HCT116 (cell line): Measurements from ENCODE around the gene CREG2. TPM values are rescaled to one million over a fixed set of nuclear protein-coding genes. Genes with fewer than 3 reads are reported as not detected.

Experiments
- ATAC-seq: fragments of 200-7000 bp; cut with Tn5 transposase; 2 replicates; pipeline ENCODE4 v1.9.1; 2020; ENCODE audit warnings: mild to moderate bottlenecking, moderate library complexity
- BruUV-seq: library from RNA; stranded (reverse); fragments of 400-500 nt; replicated peaks from 2 replicates; lab custom pipeline; 2021; lab: Mats Ljungman, UMichigan
- CTCF ChIA-PET: fragments of 300-600 bp; sonication (Branson Sonifier 250); formaldehyde crosslinking; loops from one replicate; lab custom pipeline; 2021; ENCODE audit warnings: antibody characterized with exemption; lab: Charles Lee
- POLR2A ChIA-PET: fragments of 300-600, 350-600 bp; sonication (Branson Sonifier 250); formaldehyde crosslinking; loops from one replicate; lab custom pipeline; 2021; ENCODE audit warnings: antibody characterized with exemption; lab: Charles Lee
- RAD21 ChIA-PET, 2 experiments: fragments of 300-600 bp; sonication (Branson Sonifier 250); formaldehyde crosslinking; loops; one replicate each; lab custom pipeline; 2023; ENCODE audit warnings: low total read pairs in 2 of 2; ENCODE audit not compliant: uncharacterized antibody in 2 of 2, unreplicated experiment in 2 of 2, low non-redundant PET in 1 of 2; lab: Charles Lee
- DNase-seq: peaks from one replicate; pipeline ENCODE4 v3.0.0-alpha.2; 2010; ENCODE audit warnings: low read depth, low spot score
- H2AFZ ChIP-seq: fragments of 200-600 bp; shearing (Covaris generic), sonication (generic); 2 replicates; pipeline ENCODE4 v1.6.1; 2017; ENCODE audit warnings: low read depth, mixed run types, mixed read lengths, antibody characterized with exemption, low read length; ENCODE audit not compliant: poor library complexity, severe bottlenecking
- H3K27ac ChIP-seq: 2 replicates; pipeline ENCODE4 v1.5.1; 2012; ENCODE audit warnings: low read depth, low read length
- H3K27me3 ChIP-seq: fragments of 200-600 bp; sonication (generic); 2 replicates; pipeline ENCODE4 v1.6.1; 2016; ENCODE audit warnings: mixed run types, low read length, mixed read lengths; ENCODE audit not compliant: insufficient read depth
- H3K36me3 ChIP-seq, 2 experiments: fragments of 200-500 bp in 1 of 2; fragments of 200-600 bp in 1 of 2; sonication (Bioruptor generic) in 1 of 2; sonication (generic) in 1 of 2; 2 replicates each; pipeline versions ENCODE4 v1.5.1 to v1.6.1; 2014 to 2016; ENCODE audit warnings: low read length in 2 of 2, inconsistent platforms in 1 of 2, mixed read lengths in 1 of 2, mixed run types in 1 of 2; ENCODE audit not compliant: insufficient read depth in 2 of 2, control insufficient read depth in 1 of 2
- H3K4me1 ChIP-seq, 2 experiments: fragments of 200-600 bp in 1 of 2; sonication (generic) in 1 of 2; 2 replicates each; pipeline versions ENCODE4 v1.5.1 to v1.6.1; 2012 to 2017; ENCODE audit warnings: low read length in 2 of 2, inconsistent platforms in 1 of 2, mild to moderate bottlenecking in 1 of 2, mixed read lengths in 1 of 2, mixed run types in 1 of 2, moderate library complexity in 1 of 2; ENCODE audit not compliant: insufficient read depth in 2 of 2, control insufficient read depth in 1 of 2
- H3K4me2 ChIP-seq: fragments of 200-600 bp; sonication (generic); 2 replicates; pipeline ENCODE4 v1.6.1; 2017; ENCODE audit warnings: mixed run types, low read length, mixed read lengths
- H3K4me3 ChIP-seq, 2 experiments: fragments of 200-600 bp in 1 of 2; sonication (generic) in 1 of 2; replicated peaks in 1 of 2; 2 replicates each; pipeline ENCODE4 v1.5.1; 2011 to 2016; ENCODE audit warnings: low read length in 2 of 2, control low read depth in 1 of 2, low read depth in 1 of 2, mild to moderate bottlenecking in 1 of 2, mixed read lengths in 1 of 2, mixed run types in 1 of 2
- H3K79me2 ChIP-seq: fragments of 200-600 bp; sonication (generic); 2 replicates; pipeline ENCODE4 v1.6.1; 2017; ENCODE audit warnings: mild to moderate bottlenecking, mixed run types, low read length, moderate library complexity, mixed read lengths; ENCODE audit not compliant: insufficient read depth
- H3K9ac ChIP-seq: fragments of 200-600 bp; sonication (generic); 2 replicates; pipeline ENCODE4 v1.6.1; 2016; ENCODE audit warnings: low read length, mixed read lengths
- H3K9me2 ChIP-seq: fragments of 200-600 bp; sonication (generic), shearing (Covaris generic); 2 replicates; pipeline ENCODE4 v1.6.1; 2017; ENCODE audit warnings: mixed run types, mild to moderate bottlenecking, moderate library complexity; ENCODE audit not compliant: insufficient read depth
- H3K9me3 ChIP-seq, 2 experiments: fragments of 200-500 bp in 1 of 2; fragments of 200-600 bp in 1 of 2; sonication (Bioruptor generic) in 1 of 2; sonication (generic) in 1 of 2; 2 replicates each; pipeline ENCODE4 v1.6.1; 2014 to 2017; ENCODE audit warnings: low read length in 2 of 2, mixed read lengths in 2 of 2, inconsistent platforms in 1 of 2, low read depth in 1 of 2, mild to moderate bottlenecking in 1 of 2, mixed run types in 1 of 2, moderate library complexity in 1 of 2; ENCODE audit not compliant: control insufficient read depth in 1 of 2, insufficient read depth in 1 of 2
- H4K20me1 ChIP-seq: fragments of 200-600 bp; sonication (generic), shearing (Covaris generic); 2 replicates; pipeline ENCODE4 v1.6.1; 2017; ENCODE audit warnings: mixed run types, mild to moderate bottlenecking, moderate library complexity; ENCODE audit not compliant: insufficient read depth
- CBX3 ChIP-seq: IDR thresholded peaks from 2 replicates; pipeline ENCODE4 v1.6.1; 2012; ENCODE audit warnings: low read depth
- CTCF ChIP-seq, 3 experiments: fragments of 200-600 bp in 1 of 3; sonication (generic) in 1 of 3; IDR thresholded peaks in 2 of 3; conservative IDR thresholded peaks in 1 of 3; 2 replicates each; pipeline ENCODE4 v1.5.1; 2012 to 2017; ENCODE audit warnings: low read depth in 2 of 3, low read length in 2 of 3, antibody characterized with exemption in 1 of 3, borderline replicate concordance in 1 of 3, control low read depth in 1 of 3, mild to moderate bottlenecking in 1 of 3, mixed read lengths in 1 of 3, mixed run types in 1 of 3, moderate library complexity in 1 of 3; ENCODE audit not compliant: insufficient read depth in 1 of 3
- EGR1 ChIP-seq: IDR thresholded peaks from 2 replicates; pipeline ENCODE4 v1.6.1; 2012; ENCODE audit warnings: low read depth
- EZH2 ChIP-seq: fragments of 200-600 bp; sonication (generic); IDR thresholded peaks from 2 replicates; pipeline ENCODE4 v1.6.1; 2017; ENCODE audit warnings: antibody characterized with exemption, mixed run types
- EZH2phosphoT487 ChIP-seq: fragments of 200-600 bp; IDR thresholded peaks from 2 replicates; pipeline ENCODE4 v1.6.1; 2018; ENCODE audit warnings: antibody characterized with exemption, borderline replicate concordance
- FOSL1 ChIP-seq: IDR thresholded peaks from 2 replicates; pipeline ENCODE4 v1.6.1; 2012; ENCODE audit warnings: low read depth
- JUND ChIP-seq: IDR thresholded peaks from 2 replicates; pipeline ENCODE4 v1.6.1; 2012
- POLR2A ChIP-seq: IDR thresholded peaks from 2 replicates; pipeline ENCODE4 v1.7.0; 2011; ENCODE audit warnings: borderline replicate concordance; ENCODE audit not compliant: insufficient read depth, insufficient read length; ENCODE audit errors: extremely low read depth
- POLR2AphosphoS5 ChIP-seq: IDR thresholded peaks from 2 replicates; pipeline ENCODE4 v1.6.1; 2011; ENCODE audit warnings: mild to moderate bottlenecking, low read depth, low read length, moderate library complexity
- RAD21 ChIP-seq: IDR thresholded peaks from 2 replicates; pipeline ENCODE4 v1.6.1; 2012; ENCODE audit warnings: low read depth, mild to moderate bottlenecking
- REST ChIP-seq: IDR thresholded peaks from 2 replicates; pipeline ENCODE4 v1.6.1; 2012; ENCODE audit warnings: low read depth
- SIN3A ChIP-seq: IDR thresholded peaks from 2 replicates; pipeline ENCODE4 v1.6.1; 2012; ENCODE audit warnings: low read depth
- SP1 ChIP-seq: IDR thresholded peaks from 2 replicates; pipeline ENCODE4 v1.6.1; 2012; ENCODE audit warnings: low read depth
- SRF ChIP-seq: IDR thresholded peaks from 2 replicates; pipeline ENCODE4 v1.6.1; 2012; ENCODE audit warnings: low read depth
- YY1 ChIP-seq: IDR thresholded peaks from 2 replicates; pipeline ENCODE4 v1.6.1; 2011; ENCODE audit warnings: low read length, low read depth, moderate library complexity, mild to moderate bottlenecking; ENCODE audit not compliant: insufficient replicate concordance; ENCODE audit errors: extremely low read depth
- ZFX ChIP-seq: fragments of 450-650 bp; IDR thresholded peaks from 2 replicates; pipeline ENCODE4 v1.6.1; 2017
- ZNF274 ChIP-seq: fragments of 200-500 bp; sonication (Bioruptor generic); IDR thresholded peaks from 2 replicates; pipeline ENCODE4 v1.6.1; 2014; ENCODE audit warnings: mild to moderate bottlenecking, low read depth, low read length, inconsistent platforms
- intact Hi-C: fragments of 100-400 bp; cut with micrococcal nuclease; formaldehyde crosslinking; loops from 2 replicates; pipeline ENCODE4 v1.10.0; 2022
- total RNA-seq: library from RNA; stranded (reverse); gene quantifications from one replicate; pipeline ENCODE4 v1.2.1, GENCODE V29; 2021; ENCODE audit not compliant: unreplicated experiment
- TF ChIP-seq, protein P1 (sequence below): IDR thresholded peaks from 2 replicates; pipeline ENCODE4 v1.6.1; 2012

CREG2 gene
- total RNA-seq, 1 experiment from 2014 or later = 0.12 TPM

DNA sequence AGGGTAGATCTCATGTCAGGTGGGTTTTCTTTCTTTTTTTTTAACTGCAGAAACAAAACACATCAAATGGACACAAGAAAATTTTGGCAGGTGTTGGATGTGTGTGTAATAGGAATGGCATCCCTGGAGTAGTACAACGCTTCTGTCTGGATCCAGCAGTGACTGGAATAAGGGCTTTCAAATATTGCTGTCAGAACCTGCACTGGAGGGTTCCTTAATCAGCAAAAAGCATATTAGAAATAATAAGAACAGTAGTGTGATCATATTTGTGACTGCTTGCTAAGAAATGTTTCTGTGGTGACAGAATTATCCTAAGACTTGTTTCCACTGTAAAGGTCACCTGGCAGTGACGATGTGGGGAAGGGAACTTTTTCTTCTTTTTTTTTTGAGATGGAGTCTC lies 30.8 kb downstream of the CREG2 start:
- ATAC-seq = no peak
- TF ChIP-seq FOSL1 = no peak
- no peak for TF ChIP-seq ZFX
- no peak for TF ChIP-seq ZNF274
- no peak for TF ChIP-seq CBX3
- no peak for TF ChIP-seq SIN3A
- TF ChIP-seq EGR1 = no peak
- no peak for TF ChIP-seq JUND
- TF ChIP-seq, protein P1, sequence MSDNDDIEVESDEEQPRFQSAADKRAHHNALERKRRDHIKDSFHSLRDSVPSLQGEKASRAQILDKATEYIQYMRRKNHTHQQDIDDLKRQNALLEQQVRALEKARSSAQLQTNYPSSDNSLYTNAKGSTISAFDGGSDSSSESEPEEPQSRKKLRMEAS = no peak
- TF ChIP-seq SRF = no peak
- TF ChIP-seq EZH2phosphoT487 = no peak
- no peak for TF ChIP-seq SP1
- no peak for TF ChIP-seq EZH2
- TF ChIP-seq CTCF (IDR thresholded peaks at IDR 0.05 in 2 of 3, conservative IDR thresholded peaks at IDR 0.05 in 1 of 3; ENCODE audit: borderline replicate concordance in 1 of 3, insufficient read depth in 1 of 3, low read depth in 2 of 3, low read length in 2 of 3) = no peak
- TF ChIP-seq POLR2AphosphoS5 = no peak
- no peak for TF ChIP-seq RAD21
- no peak for TF ChIP-seq POLR2A
- no peak for TF ChIP-seq YY1
- no peak for TF ChIP-seq REST
- Histone ChIP-seq H4K20me1 (no peaks in the 10 kb centered on the region), H3K4me1 (peaks cover 35 to 50% of the 10 kb centered on the region in 2 experiments), H3K9me3 (no peaks in the 10 kb centered on the region), H3K4me2 (peak overlapping the region; percentile 38; the same call in 1 of the 2 replicates), H3K27ac (no peak overlapping the region), H3K4me3 (no peak overlapping the region), H2AFZ (no peak overlapping the region), H3K9ac (no peak overlapping the region), H3K9me2 (no peaks in the 10 kb centered on the region), H3K27me3 (no peaks in the 10 kb centered on the region), H3K36me3 (no peaks in the 10 kb centered on the region), H3K79me2 (no peaks in the 10 kb centered on the region)
- intact Hi-C loops = no loop called here
- DNase-seq = no peak
- no TSS peak for BruUV-seq
- ChIA-PET POLR2A (no interaction called here), CTCF (no interaction called here), RAD21 (no interaction called here)
